ENCODE data around the gene ASPN.

- no peak for TF ChIP-seq CTCF (IDR thresholded peaks at IDR 0.05)
- no peak for TF ChIP-seq POLR2A (IDR thresholded peaks at IDR 0.05)
These were observed 56.8 kb downstream of the ASPN start for GRCh38 chr9:92425474-92425873.

Data from testis (tissue), 2 donors.